ENCODE data around the gene CDCA7.
"Not testable (repeated sequence)": the region's sequence is repeated elsewhere in the genome, so short reads cannot be mapped to it uniquely, and the experiment has no call there.

CDCA7 gene

GRCh38 chr2:173404841-173405750, 50.4 kb downstream of the CDCA7 start:
- DNase-seq (ENCODE audit: low read depth), result no peak

GRCh38 chr2:173407176-173407575, 52.5 kb downstream of the CDCA7 start:
- no peak for DNase-seq (ENCODE audit: low read depth)

- DNase-seq (ENCODE audit: low read depth), result no peak
Observed at GRCh38 chr2:173407646-173408045, 53.0 kb downstream of the CDCA7 start.

- no peak for DNase-seq (ENCODE audit: low read depth)
Observed at GRCh38 chr2:173410579-173410978, 55.9 kb downstream of the CDCA7 start.

- no peak for DNase-seq (ENCODE audit: low read depth)
Observed at GRCh38 chr2:173412628-173413027, 58.0 kb downstream of the CDCA7 start.

GRCh38 chr2:173414823-173415322, 60.2 kb downstream of the CDCA7 start:
- DNase-seq (ENCODE audit: low read depth), result no peak

GRCh38 chr2:173415431-173416381, 61.0 kb downstream of the CDCA7 start:
- DNase-seq (ENCODE audit: low read depth), result no peak

GRCh38 chr2:173416415-173417152, 61.9 kb downstream of the CDCA7 start:
- not testable (repeated sequence) for DNase-seq (ENCODE audit: low read depth)

- no peak for DNase-seq (ENCODE audit: low read depth)
Observed at GRCh38 chr2:173417341-173417740, 62.7 kb downstream of the CDCA7 start.

- DNase-seq (ENCODE audit: low read depth), result no peak
Observed at GRCh38 chr2:173417802-173418201, 63.1 kb downstream of the CDCA7 start.

Measured in CMK (cell line).